ENCODE results near the gene FFAR1. TPM values are rescaled to one million over a fixed set of nuclear protein-coding genes. Genes with fewer than 3 reads are reported as not detected.

Gene FFAR1
- total RNA-seq, 2 donors from 2014 or later, result 0.19 to 0.36 TPM

DNA sequence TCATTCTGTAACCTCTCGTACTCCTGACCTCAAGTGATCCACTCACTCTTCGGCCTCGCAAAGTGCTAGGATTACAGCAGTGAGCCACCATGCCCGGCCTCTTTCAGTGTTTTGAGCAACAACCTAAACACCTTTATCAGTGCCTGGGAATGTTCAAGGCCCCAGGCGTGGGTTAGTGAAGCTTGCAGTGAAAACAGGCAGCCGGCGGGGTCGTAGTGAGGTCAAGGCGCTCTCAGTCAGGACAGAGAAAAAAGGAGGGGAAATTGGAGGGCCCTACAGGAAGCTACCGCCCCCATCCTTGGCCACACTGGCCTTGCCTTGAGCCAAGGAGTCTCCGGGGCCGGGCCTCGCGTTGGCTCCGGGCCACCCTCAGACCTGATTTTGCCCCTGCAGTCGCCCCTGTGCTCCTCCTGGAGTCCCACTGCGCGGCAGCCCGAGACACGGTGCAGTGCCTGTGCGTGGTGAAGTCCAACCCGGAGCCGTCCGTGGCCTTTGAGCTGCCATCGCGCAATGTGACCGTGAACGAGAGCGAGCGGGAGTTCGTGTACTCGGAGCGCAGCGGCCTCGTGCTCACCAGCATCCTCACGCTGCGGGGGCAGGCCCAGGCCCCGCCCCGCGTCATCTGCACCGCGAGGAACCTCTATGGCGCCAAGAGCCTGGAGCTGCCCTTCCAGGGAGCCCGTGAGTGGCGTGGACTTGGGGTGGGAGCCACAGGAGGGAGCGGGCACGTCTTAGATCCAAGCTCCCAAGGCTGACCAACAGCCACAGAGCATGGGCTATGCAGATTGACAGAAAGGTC, 38.0 kb upstream of the FFAR1 start:
- Mint-ChIP-seq H3K9me3 (no peaks in the 10 kb centered on the region), H3K4me3 (no peak overlapping the region), H3K27ac (peak overlapping the region in 1 of 2 donors; percentile 64), H3K36me3 (no peaks in the 10 kb centered on the region), H3K4me1 (ENCODE audit: low read depth in 2 of 2) (peaks cover 0 to 4% of the 10 kb centered on the region in 2 donors), H3K27me3 (peaks cover 0 to 9% of the 10 kb centered on the region in 2 donors)
- ATAC-seq (no peak), DNase-seq (ENCODE audit: low spot score) (no peak)

DNA sequence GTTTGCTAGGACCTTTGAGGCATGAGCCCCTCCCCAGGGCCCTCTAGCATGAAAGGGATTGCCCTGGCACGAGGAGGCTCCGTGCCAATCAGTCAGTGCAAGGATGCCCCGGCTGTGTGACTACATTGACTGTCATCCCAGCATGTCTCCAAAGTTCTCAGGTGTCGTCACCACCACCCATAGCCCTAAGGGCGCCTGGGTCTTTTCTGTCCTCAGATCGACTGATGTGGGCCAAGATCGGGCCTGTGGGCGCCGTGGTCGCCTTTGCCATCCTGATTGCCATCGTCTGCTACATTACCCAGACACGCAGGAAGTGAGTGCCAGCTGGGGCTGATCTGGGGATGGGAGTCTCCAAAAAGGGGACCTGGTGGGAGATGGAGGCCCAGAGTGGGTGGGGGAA, 37.4 kb upstream of the FFAR1 start:
- H3K27me3 Mint-ChIP-seq, result peaks cover 0 to 10% of the 10 kb centered on the region in 2 donors
- peaks cover 0 to 4% of the 10 kb centered on the region in 2 donors for H3K4me1 Mint-ChIP-seq (ENCODE audit: low read depth in 2 of 2)
- no peak overlapping the region for H3K27ac Mint-ChIP-seq
- no peaks in the 10 kb centered on the region for H3K9me3 Mint-ChIP-seq
- H3K4me3 Mint-ChIP-seq, result no peak overlapping the region
- no peaks in the 10 kb centered on the region for H3K36me3 Mint-ChIP-seq
- ATAC-seq (no peak), DNase-seq (ENCODE audit: low spot score) (no peak)

DNA sequence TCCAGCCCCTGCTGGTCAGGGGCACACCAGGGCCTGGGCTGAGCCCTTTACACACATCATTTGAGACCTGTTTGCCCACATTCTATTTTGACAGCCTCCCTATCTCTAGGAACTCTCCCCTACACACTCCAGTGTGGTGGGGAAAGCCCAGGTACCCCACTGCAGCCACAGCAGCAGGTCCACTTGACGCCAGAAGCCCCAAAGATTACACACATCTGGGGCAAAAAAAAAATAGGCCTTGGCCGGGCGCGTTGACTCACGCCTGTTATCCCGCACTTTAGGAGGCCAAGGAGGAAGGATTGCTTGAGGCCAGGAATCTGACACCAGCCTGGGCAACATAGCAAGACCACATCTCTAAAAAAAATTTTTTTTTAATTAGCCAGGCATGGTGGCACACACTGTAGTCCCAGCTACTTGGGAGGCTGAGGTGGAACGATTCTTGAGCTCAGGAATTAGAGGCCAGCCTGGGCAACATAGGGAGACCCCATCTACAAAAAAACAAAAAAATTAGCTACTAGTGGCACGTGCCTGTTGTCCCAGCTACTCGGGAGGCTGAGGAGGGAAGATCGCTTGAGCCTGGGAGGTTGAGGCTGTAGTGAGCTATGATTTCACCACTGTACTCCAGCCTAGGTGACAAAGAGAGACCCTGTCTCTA, 36.8 kb upstream of the FFAR1 start:
- no peak overlapping the region for H3K27ac Mint-ChIP-seq
- no peak for ATAC-seq
- H3K27me3 Mint-ChIP-seq, result peaks cover 0 to 10% of the 10 kb centered on the region in 2 donors
- DNase-seq (ENCODE audit: low spot score), result no peak
- no peak overlapping the region for H3K4me3 Mint-ChIP-seq
- no peaks in the 10 kb centered on the region for H3K9me3 Mint-ChIP-seq
- H3K36me3 Mint-ChIP-seq, result no peaks in the 10 kb centered on the region
- peaks cover 0 to 4% of the 10 kb centered on the region in 2 donors for H3K4me1 Mint-ChIP-seq (ENCODE audit: low read depth in 2 of 2)

DNA sequence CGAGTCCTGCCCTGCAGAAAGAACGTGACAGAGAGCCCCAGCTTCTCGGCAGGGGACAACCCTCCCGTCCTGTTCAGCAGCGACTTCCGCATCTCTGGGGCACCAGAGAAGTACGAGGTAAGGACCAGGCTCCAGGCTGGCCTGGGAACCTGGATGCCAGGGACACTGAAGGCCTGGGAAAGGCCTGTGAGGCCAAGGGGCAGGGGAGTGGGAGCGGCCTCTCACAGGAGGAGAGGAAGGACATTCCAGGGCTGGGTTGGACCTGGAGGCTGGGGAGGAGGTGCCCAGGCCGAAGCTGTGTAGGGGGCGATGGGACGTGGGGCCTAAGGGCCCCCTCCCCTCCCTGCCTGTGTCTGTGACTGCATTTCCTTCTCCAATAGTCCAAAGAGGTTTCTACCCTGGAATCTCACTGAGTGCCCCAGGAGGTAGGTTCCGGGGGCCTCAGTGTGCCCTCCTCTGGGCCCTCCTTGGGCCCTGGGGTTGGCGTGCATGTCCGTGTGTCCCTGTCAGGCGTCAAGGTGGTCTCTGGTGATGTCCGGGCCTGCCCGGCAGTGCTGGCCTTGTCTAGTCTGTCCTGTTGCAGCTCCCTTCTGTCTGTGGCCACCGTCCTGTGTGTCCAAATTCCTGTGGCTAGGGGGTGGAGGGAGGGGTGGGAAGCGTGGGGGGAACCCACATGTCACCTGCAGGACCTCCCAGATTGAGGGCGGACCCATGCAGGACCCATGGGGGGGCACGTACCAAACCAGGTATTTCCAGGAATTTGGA, 35.6 kb upstream of the FFAR1 start:
- Mint-ChIP-seq H3K9me3 (no peaks in the 10 kb centered on the region), H3K27me3 (peaks cover 0 to 10% of the 10 kb centered on the region in 2 donors), H3K4me3 (no peak overlapping the region), H3K4me1 (ENCODE audit: low read depth in 2 of 2) (peaks cover 0 to 4% of the 10 kb centered on the region in 2 donors), H3K27ac (no peak overlapping the region), H3K36me3 (no peaks in the 10 kb centered on the region)
- ATAC-seq (no peak), DNase-seq (ENCODE audit: low spot score) (no peak)

DNA sequence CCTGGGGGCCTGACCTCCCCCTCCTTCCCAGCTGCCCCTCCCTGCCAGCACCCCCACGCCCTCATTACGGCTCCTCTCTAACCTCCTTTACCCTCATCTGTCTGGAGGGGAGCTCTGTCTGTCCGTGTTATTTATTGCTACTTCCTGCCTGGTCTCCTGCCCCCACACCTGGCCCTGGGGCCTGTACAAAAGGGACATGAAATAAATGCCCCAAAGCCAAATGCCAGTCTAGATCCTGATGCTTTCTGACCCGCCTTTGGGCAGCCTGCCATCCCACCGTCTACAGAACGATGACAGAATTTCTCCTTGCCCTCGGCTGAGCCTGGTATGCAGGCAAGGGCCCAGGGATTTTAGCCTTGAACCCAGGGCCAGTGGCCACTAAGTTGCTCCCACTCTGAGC, 34.1 kb upstream of the FFAR1 start:
- Mint-ChIP-seq H3K9me3 (no peaks in the 10 kb centered on the region), H3K4me1 (ENCODE audit: low read depth in 2 of 2) (peaks cover 2 to 6% of the 10 kb centered on the region in 2 donors), H3K27ac (no peak overlapping the region), H3K36me3 (no peaks in the 10 kb centered on the region), H3K27me3 (peaks cover 0 to 6% of the 10 kb centered on the region in 2 donors), H3K4me3 (no peak overlapping the region)
- DNase-seq (ENCODE audit: low spot score) (no peak), ATAC-seq (no peak)

DNA sequence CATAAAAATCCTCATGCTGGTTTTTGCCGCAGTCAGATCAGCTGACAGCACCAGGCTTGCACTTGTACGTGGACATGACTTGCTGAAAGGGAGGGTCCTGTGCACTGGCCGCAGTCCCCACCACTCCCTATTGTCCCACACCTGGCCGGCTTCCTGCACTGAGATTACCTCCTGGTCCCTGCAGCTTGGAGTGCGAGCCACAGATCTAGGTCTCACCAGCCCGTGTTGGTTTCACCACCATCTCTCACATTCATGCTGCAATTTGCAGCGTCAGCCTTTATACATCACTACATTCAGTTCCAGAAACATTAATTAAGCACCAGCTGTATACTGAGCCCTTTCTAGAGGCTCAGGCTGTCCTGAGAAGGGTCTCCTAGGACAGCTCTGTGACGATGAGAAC, 33.7 kb upstream of the FFAR1 start:
- peak overlapping the region in 1 of 2 donors; percentile 28 for H3K27ac Mint-ChIP-seq
- no peaks in the 10 kb centered on the region for H3K9me3 Mint-ChIP-seq
- DNase-seq (ENCODE audit: low spot score) (no peak), ATAC-seq (no peak)
- H3K27me3 Mint-ChIP-seq, result peaks cover 0 to 6% of the 10 kb centered on the region in 2 donors
- H3K36me3 Mint-ChIP-seq, result no peaks in the 10 kb centered on the region
- H3K4me3 Mint-ChIP-seq, result no peak overlapping the region
- H3K4me1 Mint-ChIP-seq (ENCODE audit: low read depth in 2 of 2), result peaks cover 6 to 10% of the 10 kb centered on the region in 2 donors

DNA sequence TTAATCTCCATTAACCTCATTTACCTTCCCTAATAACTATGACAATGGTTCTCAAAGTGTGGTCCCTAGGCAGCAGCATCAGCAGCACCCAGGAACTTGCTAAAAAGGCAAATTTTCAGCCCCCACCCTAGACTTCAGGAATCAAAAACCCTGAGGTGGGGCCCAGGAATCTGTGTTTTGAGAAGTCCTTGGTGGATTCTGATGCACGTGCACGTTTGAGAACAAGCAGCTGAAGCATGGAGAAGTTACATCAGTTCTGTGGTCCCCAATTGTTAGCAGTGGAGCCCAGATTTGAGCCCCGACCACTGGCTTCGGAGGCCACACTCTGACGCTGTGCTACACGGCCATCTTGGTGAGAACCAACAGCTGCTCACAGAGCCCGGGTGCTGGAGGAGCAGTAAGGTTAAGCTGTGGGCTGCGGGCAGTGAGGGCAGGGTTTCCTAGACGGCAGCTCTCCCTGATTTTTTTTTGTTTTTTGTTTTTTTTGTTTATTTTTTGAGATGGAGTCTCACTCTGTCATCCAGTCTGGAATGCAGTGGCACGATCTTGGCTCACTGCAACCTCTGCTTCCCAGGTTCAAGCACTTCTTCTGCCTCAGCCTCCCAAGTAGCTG, 32.7 kb upstream of the FFAR1 start:
- Mint-ChIP-seq H3K27ac (peak overlapping the region in 1 of 2 donors; percentile 28), H3K36me3 (no peaks in the 10 kb centered on the region), H3K9me3 (no peaks in the 10 kb centered on the region), H3K4me3 (no peak overlapping the region), H3K4me1 (ENCODE audit: low read depth in 2 of 2) (peaks cover 6 to 12% of the 10 kb centered on the region in 2 donors), H3K27me3 (peaks cover 0 to 4% of the 10 kb centered on the region in 2 donors)
- ATAC-seq (no peak), DNase-seq (ENCODE audit: low spot score) (no peak)

DNA sequence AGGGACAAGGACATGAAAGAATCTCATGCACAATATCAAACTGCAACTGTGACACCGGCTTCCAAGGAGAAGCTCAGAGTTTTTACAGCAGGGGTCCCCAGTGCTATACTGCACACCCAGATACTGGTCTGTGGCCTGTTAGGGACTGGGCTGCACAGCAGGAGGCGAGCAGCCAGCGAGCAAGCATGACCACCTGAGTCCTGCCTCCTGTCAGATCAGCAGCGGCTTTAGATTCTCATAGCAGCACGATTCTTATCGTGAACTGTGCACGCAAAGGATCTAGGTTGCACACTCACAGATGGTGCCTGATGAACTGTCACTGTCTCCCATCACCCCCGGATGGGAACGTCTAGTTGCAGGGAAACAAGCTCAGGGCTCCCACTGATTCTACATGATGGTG, 31.8 kb upstream of the FFAR1 start:
- no peaks in the 10 kb centered on the region for H3K36me3 Mint-ChIP-seq
- peaks cover 0 to 4% of the 10 kb centered on the region in 2 donors for H3K27me3 Mint-ChIP-seq
- H3K27ac Mint-ChIP-seq, result no peak overlapping the region
- H3K4me1 Mint-ChIP-seq (ENCODE audit: low read depth in 2 of 2), result peaks cover 6 to 13% of the 10 kb centered on the region in 2 donors
- no peaks in the 10 kb centered on the region for H3K9me3 Mint-ChIP-seq
- no peak for ATAC-seq
- no peak for DNase-seq (ENCODE audit: low spot score)
- no peak overlapping the region for H3K4me3 Mint-ChIP-seq

DNA sequence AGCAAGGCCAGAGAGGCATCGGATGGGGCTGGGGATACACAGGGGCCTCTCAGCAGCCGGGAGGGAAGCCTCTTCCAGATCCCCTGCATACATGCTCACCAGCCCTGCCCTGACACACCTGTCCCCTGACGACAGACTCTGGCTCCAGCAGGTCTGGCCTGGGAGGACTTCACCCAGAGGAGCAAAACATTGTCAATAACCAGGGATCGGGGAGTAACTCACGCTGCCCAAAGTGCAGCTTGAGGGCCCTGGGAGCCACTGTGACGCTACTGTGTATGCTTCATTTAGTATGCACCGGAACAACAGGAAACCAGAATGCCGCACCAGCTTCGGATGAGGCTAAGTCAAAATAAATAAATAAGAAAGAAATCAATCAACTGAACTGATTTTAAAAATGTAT, 31.1 kb upstream of the FFAR1 start:
- no peaks in the 10 kb centered on the region for H3K36me3 Mint-ChIP-seq
- H3K9me3 Mint-ChIP-seq, result no peaks in the 10 kb centered on the region
- ATAC-seq, result no peak
- no peak for DNase-seq (ENCODE audit: low spot score)
- no peak overlapping the region for H3K4me3 Mint-ChIP-seq
- peaks cover 6 to 13% of the 10 kb centered on the region in 2 donors for H3K4me1 Mint-ChIP-seq (ENCODE audit: low read depth in 2 of 2)
- peaks cover 0 to 4% of the 10 kb centered on the region in 2 donors for H3K27me3 Mint-ChIP-seq
- H3K27ac Mint-ChIP-seq, result no peak overlapping the region

DNA sequence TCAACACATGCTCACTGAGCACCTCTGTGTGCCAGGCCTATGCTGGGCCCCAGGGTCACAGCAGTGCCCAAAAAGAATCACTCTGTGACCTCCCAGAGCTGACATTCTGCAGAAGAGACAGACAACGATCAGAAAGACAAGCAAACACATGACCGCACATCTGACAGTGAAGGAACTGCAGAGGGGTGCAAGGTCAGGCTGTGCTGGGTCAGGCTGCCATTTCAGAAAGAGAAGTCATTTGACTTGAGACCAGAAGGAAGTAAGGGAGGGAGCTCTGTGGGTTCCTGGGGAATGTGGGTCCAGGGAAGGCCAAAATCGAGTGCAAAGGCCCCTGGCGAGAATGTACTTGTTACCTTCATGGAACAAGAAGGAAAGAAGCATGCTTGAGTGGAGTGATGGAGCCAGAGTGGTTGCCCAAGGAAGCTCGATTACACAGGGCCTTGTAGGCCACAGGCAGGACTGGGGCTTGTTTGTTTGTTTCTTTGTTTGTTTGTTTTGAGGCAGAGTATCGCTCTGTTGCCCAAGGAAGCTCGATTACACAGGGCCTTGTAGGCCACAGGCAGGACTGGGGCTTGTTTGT, 30.1 kb upstream of the FFAR1 start:
- Mint-ChIP-seq H3K27me3 (peaks cover 6 to 8% of the 10 kb centered on the region in 2 donors), H3K4me1 (ENCODE audit: low read depth in 2 of 2) (peaks cover 6 to 13% of the 10 kb centered on the region in 2 donors), H3K36me3 (no peaks in the 10 kb centered on the region), H3K27ac (no peak overlapping the region), H3K9me3 (no peaks in the 10 kb centered on the region), H3K4me3 (no peak overlapping the region)
- no peak for DNase-seq (ENCODE audit: low spot score)
- no peak for ATAC-seq

DNA sequence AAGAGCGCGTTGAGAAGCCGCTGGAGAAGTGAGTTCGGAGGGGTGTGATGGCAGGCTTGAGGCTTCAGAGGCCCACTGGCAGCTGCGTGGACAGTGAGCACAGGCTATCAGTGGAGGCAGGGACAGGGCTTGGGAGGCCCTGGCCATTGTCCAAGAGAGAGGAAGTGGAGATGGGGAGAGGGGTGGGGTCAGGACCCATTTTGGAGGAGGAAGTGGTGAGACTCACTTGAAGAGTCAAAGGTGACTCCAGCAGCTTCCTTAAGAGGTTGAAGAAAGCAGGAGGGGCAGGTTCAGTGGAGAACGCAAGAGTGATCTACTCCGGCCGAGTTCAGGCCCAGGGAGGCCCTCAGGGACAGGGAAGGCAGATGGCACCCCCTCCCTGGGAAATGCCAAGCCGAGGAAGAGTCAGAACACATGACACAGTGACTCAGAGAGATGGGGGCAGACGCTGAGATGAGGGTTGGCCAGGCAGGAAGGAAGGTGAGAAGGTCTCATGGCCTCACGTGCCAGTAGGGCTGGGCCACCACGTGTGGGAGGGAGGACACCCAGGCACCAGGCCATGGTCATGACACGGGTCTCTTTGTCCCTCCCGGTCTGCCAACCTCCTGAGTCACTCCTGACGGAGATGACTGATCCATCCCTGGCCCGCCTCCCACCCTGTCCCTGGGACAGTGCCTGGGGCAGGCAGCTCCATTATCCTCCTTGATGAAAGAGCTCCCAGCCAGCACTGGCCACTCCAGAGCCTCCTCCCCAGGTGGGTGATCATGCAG, 28.8 kb upstream of the FFAR1 start:
- ATAC-seq (peak; percentile 45 to 49), DNase-seq (ENCODE audit: low spot score) (no peak)
- H3K4me1 Mint-ChIP-seq (ENCODE audit: low read depth in 2 of 2), result peaks cover 6 to 13% of the 10 kb centered on the region in 2 donors

DNA sequence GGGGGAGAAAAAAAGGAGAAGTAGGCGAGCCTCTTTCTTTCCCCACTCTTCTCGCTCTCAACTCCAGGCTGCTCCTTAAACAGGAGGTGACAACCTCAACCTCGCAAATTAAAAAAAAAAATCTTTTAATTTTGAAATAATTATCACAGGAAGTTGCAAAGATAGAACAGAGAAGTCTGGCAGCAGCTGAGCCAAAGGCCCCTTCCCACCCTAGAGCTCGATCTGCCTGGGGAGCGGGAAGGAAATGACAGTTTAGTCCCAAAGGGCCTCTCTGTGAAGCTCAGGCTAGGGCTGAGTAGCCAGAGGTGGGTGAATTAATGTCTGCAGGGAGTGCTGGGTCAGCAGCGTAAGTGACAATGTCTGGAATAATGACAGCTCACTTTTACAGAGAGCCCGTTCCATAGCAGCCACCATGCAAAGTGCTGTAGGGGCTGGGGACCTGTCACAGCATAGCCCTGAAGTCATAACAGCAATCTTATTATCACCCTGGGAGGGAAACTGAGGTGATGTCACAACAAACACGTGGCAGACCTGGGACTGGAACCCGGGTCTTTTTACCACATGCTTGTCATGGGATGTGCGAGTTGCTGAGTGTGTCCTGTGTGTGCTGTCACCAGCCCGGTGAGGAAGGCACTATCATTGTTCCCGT, 27.5 kb upstream of the FFAR1 start:
- Mint-ChIP-seq H3K4me3 (no peak overlapping the region), H3K27me3 (peaks cover 6 to 11% of the 10 kb centered on the region in 2 donors), H3K36me3 (no peaks in the 10 kb centered on the region), H3K4me1 (ENCODE audit: low read depth in 2 of 2) (peaks cover 6 to 17% of the 10 kb centered on the region in 2 donors), H3K27ac (no peak overlapping the region), H3K9me3 (no peaks in the 10 kb centered on the region)
- ATAC-seq (no peak), DNase-seq (ENCODE audit: low spot score) (no peak)

More for the DNA sequence above, 28.8 kb upstream of the FFAR1 start:
- H3K36me3 Mint-ChIP-seq, result no peaks in the 10 kb centered on the region
- no peaks in the 10 kb centered on the region for H3K9me3 Mint-ChIP-seq
- no peak overlapping the region for H3K4me3 Mint-ChIP-seq
- peaks cover 6 to 11% of the 10 kb centered on the region in 2 donors for H3K27me3 Mint-ChIP-seq
- peak overlapping the region in 1 of 2 donors; percentile 78 for H3K27ac Mint-ChIP-seq
